CD4-positive, alpha-beta T cell treated with Interleukin-21 for 1 hour (primary cell): ENCODE data around the gene PPP2R5C.

ENCODE experiments used
- DNase-seq: peaks from one replicate; pipeline ENCODE4 v3.0.0-alpha.2; 2020

Gene PPP2R5C

DNA sequence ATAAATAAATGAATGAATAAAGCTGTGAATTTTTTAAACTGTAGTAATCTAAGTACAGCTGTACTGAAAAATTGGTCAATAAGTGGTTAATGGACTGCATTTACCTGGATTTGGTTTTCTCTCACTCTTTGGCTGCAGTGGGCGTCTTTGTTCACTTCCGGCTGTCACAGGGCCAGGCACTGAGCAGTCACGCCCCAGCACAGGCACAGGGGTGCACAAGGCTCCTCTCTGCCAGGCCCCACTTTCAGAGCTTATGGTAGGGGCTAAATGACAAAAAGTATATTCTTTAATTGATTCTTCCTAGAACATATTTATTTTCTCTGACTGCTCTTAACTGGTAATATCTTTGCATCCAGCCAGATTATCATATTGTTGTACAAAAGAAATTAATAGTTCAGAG is 132.2 kb downstream of the PPP2R5C start:
- no peak for DNase-seq

DNA sequence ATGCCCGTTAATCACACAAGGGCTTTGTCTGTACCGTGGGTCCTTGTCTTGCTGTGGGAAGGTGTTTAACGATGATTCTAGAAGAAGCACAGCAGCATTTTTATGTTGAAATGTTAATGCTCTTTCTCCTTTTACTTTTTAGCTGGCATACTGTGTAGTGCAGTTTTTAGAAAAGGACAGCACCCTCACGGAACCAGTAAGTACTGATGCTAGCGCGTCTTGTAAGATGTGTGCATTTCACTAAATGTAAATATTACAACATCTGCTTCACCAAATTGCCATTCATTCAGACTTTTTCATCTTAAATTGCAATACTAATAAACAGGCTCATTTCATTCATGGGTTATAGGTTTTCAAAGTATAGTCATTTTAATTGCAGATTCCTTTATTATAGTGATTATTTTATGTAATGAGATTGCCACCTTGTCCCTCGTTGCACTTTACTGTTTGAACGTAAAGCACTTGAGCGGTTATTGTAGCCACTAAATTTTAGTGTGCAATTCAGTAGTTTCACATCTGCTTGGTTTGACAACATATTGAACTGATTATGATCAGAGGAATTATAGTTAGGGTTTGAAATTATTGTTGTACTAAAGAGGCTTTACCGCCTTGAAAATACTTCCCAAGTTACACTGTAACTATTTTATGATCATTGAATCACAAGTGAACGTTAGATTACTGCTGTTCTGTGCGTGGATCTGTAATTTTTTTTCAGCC is 133.0 kb downstream of the PPP2R5C start:
- no peak for DNase-seq

DNA sequence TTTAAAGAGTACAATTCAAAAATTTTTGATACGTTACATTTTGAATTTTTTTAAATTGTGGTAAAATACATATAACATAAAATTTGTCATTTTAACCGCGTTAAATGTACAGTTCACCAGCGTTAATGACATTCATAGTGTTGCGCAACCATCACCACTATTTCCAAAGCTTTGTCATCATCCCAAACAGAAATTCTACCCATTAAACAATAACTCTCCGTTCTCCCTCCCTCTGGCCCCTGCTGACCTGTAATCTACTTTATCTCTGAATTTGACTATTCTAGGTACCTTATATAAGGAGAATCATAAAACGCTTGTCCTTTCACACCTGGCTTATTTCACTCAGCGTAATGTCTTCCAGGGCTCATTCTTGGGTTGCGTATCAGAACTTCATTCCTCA is 133.7 kb downstream of the PPP2R5C start:
- DNase-seq, result no peak

DNA sequence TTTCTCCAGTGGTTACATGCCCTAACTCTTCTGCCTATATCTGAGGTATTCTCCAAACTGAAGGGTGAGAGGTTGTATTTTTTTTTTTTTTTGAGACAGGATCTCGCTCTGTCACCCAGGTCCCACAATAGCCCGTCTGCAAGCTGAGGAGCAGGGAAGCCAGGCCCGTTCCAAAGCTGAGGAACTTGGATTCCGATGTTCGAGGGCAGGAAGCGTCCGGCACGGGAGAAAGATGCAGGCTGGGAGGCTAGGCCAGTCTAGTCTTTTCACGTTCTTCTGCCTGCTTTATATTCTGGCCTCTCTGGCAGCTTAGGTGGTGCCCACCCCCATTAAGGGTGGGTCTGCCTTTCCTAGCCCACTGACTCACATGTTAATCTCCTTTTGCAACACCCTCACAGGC is 135.8 kb downstream of the PPP2R5C start:
- DNase-seq, result no peak

DNA sequence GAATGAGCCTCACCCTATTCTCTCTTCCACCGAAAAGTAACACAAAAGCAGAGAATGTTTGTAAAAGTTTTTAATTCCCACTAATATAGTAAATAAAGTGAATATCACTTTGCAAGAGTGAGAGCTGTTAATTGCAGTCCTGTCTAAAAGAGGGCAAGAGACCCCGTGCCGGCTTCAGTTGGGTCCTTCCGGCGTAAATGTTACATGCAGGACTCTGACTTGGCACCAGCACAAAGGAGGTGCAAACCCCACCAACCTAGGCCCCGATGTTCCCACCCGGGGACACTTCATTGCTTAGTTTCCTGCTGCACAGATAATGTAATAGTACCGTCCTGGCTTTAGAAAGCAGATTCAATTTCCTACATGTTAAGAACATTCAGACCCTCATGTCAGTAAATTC is 136.9 kb downstream of the PPP2R5C start:
- DNase-seq, result no peak

DNA sequence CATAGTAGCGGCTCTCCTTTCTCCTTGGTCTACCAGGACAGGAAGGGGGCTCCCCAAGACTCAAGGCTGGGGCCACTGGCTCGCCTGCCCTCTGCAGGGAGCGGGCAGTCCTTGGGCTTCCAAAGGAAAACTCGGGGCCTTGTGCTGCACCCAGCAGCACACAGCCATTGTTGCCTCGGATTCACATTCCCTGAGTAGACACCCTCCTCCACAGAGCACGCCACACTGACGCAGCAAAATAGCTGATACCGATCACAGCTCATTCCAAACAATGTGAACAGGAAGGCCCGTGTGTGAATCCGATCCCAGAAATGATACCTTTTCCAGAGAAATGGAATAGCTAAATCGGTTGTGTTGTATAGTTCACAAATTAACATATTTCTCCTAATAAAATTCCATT is 137.8 kb downstream of the PPP2R5C start:
- no peak for DNase-seq

DNA sequence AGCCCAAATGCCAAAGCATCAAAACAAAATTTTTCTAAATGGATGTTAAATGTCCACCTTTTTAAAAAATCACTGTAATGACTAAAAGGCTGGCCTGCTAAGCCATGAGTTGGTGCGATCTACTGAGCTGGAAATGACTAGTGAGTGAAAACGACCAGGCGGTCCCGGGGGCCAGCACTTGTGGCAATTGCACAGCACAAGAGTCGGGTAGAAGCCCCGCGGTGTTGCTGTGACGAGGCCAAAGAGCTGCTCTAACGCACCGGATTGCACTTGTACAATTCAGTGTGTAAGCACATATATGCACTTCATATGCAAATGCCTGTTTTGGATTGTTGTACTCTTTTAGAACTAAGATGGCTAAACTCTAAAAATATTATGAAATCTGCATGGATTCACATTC is 138.7 kb downstream of the PPP2R5C start:
- DNase-seq, result no peak

DNA sequence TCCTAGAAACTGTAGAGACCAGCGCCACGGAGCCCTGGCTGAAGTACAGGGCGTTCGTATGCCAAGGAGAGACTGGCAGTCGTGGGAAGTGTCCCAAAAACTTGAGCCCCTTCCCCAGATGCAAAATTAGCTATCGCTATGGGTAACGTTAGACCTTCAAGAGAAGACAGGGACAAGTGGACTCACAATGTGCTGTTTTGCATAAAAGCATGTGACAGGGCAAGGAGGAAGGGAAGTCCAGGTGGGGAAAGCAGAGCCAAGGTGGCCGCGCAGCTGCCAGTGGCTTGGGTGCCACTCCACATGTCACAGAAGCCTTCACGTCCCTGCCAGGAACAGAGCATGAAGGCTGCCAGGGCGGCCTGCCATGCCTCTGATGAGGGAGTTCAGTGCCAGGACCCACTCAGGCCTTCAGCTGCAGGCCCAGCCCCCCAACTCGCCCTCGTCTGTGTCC is 141.6 kb downstream of the PPP2R5C start:
- DNase-seq, result no peak

DNA sequence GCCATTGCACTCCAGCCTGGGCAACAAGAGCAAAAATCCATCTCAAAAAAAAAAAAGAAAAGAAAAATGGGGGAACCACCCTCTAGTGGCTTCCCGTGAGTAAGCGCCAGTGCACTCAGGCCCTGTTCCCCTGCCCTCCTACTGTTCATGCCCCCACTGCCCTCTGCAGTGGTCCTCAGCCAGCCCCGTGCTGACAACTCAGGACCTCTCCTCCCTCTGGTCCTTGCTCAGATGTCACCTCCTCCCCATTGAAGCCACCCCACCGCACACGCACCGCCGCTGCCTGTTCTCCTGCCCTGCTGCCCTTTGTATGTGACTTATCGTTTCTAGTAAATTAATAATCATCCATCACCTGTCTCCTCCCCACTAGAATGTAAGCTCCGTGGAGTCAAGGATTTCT is 144.1 kb downstream of the PPP2R5C start:
- DNase-seq, result no peak

DNA sequence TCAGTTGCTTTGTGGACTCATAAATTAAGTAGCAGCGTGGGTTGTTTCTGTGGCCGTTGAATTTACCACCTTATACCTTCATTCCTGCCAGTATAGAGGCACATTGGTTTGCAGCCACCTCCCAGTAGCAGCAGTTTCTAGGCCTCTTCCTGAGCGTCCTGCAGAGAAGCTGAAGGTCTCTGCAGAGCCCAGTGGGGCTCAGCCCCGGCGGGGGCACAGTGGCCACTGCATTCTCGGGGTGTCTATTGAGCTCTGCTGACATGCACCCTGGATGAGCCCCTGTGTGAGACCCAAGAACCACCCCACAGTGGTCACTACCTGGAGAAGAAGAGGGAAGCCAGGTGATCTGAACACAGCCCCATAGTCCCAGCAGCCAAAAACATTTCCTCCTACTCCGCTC is 145.1 kb downstream of the PPP2R5C start:
- no peak for DNase-seq

DNA sequence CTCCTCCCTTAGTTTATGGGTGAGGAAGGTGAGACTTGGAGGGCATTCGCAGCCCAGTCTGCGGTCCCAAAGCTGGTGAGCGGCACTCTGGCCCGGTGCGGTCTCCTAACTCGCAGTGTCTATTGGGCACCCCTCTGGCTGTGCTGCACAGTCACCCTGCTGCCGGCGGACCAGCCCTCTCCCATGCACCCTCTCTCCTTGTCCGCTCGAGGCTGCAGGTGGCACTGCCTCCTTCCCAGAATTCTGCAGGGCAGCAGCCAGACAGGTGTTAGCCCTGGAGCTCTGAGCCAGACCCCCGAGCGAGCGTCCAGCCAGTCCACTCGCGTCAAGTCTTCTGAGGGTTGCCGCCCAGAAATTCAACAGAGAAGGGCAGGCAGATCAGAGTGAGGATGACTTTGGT is 146.1 kb downstream of the PPP2R5C start:
- DNase-seq, result no peak

DNA sequence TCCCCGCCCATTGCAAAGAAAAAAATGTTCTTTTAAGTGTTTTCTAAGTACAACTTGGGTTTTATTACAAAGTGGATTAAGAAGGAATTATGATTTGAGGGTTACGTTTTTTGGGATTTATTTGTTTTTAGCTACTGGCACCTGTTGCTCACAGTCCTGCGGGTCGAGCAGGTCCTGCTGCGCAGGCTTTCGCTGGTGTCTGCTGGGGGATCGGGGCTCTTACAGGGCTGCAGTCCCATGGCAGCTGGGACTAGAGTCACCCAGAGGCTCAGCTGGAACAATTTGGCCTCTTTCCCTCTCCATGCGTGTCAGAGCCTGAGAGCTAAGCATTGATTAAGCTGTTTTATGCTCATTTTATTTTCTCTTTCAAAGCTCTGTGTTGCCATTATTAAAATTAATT is 147.3 kb downstream of the PPP2R5C start:
- no peak for DNase-seq

DNA sequence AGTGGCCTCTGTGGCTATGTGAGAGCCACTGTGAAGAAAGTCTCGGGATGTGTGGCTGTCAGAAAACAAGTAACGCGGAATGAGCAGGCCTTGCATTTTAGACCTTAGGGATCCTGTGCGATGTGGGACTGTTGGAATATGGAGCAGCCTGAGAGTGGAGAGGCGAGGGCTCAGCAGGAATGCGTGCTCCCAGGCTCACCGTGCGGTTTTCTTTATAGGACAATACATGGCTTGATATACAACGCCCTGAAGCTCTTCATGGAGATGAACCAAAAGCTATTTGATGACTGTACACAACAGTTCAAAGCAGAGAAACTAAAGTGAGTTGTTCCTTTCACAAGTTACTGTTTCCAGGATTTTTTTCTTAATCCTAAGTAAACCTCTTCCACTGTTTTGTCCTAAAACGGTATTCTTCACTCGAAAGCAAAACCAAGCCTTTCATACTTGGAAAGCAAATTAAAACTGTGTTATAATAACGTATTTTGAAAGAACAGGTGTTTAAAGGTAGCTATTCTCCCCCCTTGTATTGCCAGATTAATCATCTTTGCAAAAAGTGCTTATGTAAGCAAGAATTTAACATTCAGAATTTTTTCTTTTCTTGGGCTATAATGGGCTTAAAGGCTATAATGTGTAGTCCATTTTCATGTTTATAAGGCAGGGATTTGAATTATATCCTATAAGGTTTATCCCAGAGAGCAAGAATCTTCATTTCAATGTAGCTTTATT is 148.0 kb downstream of the PPP2R5C start:
- DNase-seq, result no peak

DNA sequence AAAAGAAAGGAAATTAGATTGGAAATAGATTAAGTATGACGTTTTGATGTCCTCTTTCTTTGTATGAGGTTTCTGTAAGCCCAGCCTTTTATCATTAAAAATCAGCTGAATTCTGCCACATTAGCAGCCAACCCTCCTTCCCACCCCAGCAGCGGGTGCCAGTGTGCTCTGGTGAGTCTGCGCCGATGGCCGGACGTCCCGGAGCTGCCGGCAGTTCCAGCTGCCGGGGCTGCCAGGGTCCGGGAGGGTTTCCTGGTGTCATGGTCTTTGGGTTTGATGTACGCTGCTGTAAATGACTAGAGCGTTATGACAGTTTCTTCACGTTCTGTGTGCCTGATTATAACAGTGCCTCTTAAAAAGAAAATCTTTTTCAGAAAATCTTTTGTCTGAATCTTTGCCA is 151.3 kb downstream of the PPP2R5C start:
- no peak for DNase-seq

DNA sequence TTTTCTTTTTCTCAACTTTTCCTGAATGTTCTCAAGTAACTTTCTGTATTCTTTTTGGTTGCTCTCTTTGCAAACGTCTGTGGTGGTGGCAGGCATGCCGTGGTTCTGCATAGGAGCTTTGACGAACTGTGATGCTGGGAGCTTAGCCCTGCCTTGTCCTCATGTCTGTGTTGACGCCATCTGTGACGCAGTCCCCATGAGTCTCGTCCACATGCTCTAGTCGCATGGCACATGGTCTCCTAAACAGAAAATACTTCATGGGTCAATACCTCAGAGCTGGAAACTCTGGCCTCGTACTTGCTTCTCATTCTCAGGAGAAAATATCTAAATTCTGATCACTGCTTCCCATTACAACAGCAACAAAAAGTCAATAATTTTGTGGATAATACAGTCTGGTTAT is 152.6 kb downstream of the PPP2R5C start:
- no peak for DNase-seq

DNA sequence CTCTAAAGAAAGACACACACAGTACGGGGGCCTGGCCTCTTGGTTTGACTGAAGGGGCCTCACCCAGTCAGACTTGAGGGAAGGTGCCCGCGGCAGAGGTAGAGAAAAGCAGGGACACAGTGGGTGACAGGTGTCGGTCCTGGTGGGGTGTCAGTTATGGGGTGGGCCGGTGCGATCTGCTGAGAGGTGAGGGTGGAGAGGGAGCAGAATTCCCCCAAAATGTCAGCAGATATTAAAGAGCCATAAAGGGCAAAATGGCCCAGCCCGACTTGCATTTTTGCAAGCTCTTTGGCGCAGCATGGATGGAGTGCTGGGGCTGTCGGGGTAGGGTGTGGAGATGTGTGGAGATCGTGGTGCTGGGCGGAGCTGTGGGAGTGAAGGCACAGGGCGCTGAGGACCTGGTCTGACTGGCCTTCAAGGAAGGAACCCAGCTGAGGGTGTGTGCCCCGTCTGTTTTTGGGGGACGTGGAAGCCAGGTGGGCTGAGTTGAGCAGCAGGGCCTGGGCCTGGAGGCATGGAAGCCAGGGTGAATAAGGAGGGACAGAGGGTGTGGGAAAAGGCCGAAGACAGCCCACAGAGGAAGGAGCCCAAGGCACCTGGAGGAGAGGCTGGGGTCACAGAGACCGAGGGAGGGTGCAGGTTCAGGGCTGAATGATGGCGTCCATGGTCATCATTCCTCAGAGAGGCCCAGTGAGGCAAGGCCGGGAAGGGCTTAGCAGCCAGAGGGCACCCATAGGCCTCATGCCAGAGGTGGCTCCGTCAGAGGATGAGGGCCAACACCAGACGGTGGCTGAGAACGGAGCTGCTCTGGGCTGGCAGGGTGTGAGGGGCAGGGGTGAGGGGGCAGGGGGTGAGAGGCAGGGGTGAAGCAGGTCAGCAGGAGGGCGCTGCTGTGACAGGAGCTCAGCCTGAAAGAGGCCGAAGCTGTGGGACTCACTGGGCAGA is 154.6 kb downstream of the PPP2R5C start:
- DNase-seq, result no peak

DNA sequence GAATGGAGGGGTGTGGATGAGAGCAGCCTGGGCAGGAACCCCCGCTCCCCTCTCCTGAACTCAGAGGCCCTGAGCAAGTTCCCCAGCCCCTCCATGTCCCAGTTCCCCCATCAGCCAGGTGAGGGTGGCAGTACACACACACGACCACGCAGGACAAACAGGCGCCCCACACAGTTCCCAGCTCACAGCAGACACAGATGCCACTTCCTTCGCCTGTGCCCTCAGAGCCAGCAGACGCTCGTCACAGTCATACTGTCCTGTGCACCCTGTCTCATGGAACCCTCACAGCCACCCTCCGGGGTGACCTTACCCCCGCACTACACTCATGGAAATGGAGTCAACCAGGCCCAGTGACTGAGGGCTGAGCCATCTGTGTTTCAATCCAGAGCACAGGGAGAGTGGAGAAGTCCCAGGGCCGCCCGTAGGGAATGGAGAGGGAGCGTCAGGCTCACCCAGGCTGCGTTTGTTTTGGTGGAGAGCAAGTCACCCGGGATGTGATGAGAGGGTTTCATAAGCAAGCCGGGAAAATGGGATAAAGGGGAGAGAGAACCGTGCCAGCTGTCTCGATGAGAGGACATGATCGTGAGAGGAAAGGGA is 155.4 kb downstream of the PPP2R5C start:
- no peak for DNase-seq

DNA sequence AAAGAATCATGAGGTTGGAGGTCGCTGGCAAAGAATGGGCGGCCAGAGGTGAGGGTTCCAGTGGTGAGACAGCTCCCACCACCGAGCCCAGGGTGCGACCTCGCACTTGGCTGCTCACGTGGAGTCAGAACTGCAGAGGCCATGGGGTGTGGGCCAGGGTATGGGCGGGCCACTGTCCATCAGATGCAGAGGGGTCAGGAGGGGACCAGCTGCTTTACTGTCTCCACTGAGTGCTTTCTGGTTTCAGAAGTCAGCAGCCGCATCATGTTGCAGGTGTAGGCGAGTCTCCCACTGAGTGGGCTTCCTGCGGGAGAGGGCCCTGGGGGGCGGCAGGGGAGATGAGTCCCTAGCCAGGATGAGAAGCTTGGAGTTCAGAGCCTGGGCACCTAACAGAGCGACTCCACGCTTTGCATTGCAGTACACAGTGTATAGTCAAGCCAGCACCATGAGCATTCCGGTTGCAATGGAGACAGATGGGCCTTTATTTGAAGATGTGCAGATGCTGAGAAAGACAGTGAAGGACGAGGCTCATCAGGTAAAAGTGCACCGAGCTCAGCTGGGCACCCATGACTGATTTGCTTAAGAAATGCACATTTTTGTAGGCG is 156.0 kb downstream of the PPP2R5C start:
- no peak for DNase-seq

DNA sequence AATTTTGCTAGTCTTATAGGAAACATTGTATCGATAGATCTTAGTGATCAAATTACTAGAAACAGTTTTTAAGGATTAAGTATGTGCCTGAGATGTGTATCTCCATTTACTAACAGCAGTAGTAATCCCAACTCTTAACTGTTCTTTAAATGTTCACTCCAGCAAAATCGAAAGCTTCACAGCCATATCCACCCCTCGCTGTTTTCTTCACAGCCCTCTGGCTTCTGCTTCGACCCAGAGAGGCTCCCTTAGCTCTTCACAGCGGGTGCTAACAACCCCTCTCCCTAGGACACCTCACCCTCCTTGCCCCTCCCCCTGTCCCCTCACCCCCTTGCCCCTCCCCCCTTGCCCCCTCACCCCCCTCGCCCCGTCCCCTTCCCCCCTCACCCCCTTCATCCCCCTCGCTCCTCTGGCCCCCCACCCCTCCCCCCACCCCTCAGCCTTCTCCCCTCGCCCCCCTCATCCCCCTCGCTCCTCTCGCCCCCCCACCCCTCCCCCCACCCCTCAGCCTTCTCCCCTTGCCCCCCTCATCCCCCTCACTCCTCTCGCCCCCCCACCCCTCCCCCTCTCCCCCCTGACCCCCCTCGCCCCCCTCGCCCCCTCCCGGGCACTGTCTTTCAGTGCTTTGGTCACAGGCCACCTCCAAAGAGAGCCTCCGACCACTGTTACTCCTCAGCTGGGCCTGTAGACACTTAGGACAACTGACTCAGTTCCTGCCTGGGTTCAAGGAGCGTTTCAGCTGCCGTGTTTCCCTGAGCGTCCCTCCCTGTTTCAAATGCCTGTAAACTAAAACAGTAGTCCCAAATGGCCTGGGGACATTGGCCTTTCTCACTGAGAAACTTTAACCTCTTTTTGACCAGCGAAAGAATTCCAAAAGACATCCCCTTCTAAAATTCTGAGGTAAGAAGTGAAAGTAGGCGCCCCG is 156.8 kb downstream of the PPP2R5C start:
- no peak for DNase-seq

DNA sequence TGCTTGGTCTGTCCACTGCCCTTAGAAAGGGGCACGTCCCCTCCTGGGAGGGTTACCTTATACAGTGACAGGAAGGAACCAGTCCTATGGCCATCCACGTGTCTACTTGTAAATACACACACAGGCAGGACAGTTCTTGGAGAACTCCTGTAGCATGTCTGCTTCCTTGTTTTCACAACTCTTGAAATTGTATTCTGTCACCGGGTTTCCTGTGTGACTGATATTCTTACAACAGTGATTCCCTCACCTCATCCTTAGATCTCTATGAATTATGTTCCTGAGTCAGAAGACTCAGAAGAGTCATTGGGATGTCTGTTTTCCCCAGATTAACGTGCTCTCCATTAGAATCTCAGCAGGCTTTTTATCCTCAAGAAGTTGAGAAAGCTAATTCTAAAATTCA is 158.8 kb downstream of the PPP2R5C start:
- no peak for DNase-seq

DNA sequence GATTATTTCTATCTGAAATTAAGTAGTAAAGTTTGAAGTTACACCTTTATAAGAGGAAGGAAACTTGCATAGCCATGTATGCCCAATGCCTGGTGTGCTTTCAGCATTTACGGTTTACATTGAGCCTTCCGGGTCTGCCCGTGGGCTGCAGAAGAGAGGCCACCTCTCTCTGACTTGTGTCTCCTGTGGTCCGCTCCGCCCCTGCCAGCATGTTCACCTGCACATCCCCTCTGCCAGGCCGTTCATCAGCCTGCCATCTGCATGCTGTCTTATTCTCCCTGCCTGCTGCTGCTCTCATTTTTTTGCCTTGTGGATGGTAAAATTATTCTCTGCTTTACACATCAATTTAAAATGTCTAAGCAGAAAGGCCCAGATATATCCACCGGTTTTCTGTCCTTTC is 161.4 kb downstream of the PPP2R5C start:
- no peak for DNase-seq

DNA sequence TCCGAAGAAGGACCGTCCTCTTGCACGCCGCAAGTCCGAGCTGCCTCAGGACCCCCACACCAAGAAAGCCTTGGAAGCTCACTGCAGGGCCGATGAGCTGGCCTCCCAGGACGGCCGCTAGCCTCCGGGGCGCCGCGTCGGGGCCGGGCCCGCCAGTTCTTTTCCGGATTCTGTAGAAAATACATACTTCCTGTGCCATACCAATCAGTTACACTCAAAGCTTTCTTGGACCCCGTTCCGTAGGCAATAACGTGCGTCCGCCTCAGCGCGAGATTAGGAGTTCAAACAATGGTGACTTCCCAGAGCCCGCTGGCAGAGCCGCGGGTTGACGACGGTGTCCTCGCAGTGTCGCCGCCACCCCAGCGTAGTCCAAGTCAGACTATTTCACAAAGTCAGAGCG is 163.6 kb downstream of the PPP2R5C start:
- no peak for DNase-seq
